D721Med (cell line): ENCODE data around the gene PREP.

Experiments used
- DNase-seq: peaks from one replicate; pipeline ENCODE4 v3.0.0; 2011; ENCODE audit warnings: low spot score; ENCODE audit not compliant: insufficient read length
- FAIRE-seq: peaks from 2 replicates; lab custom pipeline; 2011; peaks lifted over from hg19 to GRCh38; lab: Jason Lieb, UNC
- TF ChIP-seq, protein P1 (sequence below): IDR thresholded peaks from 2 replicates; pipeline ENCODE4 v1.5.1; 2012; ENCODE audit warnings: mild to moderate bottlenecking, control low read depth; ENCODE audit not compliant: insufficient read depth; ENCODE audit errors: missing control alignments

The PREP gene

DNA sequence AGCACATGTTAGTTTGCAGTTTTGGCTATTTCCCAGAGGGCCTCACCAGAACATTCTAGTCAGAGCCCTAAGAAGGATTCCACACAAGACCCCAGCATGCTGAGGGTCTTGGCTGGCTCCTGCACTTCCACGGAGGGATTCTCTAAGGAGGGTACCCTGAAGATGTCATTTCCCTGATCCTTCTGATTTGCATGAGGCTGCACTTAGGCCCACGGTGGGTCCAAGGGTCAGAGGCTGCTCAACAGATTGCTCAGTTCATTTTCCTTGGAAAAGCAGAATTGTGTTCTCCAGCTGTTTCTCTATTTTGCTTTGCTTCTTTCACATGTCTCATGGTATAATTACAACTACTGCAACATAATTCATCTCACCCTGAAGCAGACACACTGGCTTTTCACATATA, 22.2 kb downstream of the PREP start:
- FAIRE-seq: no peak

GRCh38 chr6:105375797-105376196, 27.1 kb downstream of the PREP start:
- FAIRE-seq: no peak
- no peak for DNase-seq
- TF ChIP-seq, protein P1, sequence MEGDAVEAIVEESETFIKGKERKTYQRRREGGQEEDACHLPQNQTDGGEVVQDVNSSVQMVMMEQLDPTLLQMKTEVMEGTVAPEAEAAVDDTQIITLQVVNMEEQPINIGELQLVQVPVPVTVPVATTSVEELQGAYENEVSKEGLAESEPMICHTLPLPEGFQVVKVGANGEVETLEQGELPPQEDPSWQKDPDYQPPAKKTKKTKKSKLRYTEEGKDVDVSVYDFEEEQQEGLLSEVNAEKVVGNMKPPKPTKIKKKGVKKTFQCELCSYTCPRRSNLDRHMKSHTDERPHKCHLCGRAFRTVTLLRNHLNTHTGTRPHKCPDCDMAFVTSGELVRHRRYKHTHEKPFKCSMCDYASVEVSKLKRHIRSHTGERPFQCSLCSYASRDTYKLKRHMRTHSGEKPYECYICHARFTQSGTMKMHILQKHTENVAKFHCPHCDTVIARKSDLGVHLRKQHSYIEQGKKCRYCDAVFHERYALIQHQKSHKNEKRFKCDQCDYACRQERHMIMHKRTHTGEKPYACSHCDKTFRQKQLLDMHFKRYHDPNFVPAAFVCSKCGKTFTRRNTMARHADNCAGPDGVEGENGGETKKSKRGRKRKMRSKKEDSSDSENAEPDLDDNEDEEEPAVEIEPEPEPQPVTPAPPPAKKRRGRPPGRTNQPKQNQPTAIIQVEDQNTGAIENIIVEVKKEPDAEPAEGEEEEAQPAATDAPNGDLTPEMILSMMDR: no peak

More for the DNA sequence above, 22.2 kb downstream of the PREP start:
- TF ChIP-seq, protein P1: no peak
- no peak for DNase-seq

DNA sequence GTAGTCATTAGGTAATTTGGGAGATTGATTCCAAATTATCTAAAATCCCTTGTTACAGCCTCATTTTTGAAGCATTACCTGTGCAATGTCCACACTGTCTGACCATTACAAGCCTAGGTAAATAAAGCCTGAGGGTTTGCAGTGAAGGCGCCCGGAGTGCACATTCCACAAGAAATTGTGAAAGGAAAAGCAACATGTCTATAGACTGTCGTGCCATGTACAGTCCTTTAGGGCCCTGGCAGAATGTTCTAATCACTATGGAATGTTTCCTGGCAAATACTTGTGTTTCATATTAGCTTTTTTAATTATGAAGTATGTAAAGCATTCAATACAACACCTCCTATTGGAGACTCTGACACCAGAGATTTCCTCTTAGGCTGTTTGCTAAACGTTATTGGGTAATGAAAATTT, 28.9 kb downstream of the PREP start:
- DNase-seq (no peak), FAIRE-seq (no peak)

DNA sequence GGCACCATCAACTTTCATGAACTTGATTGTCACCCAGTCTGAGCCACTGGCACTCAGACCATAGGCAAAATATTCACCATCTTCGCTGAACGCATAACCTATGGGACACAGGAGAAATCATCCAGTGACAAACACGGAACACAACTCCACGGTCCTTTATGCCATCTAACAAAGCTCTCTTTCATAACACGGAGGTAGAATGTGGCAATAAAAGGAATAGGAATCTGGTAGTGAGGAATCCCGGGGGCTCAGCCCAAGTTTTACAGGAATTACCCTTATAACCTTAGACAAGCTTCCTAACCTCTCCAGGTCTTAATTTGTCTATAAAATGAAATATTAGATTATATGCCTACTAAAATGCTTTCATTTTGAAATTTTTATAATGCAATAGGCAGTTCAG, 29.4 kb downstream of the PREP start:
- FAIRE-seq (no peak), DNase-seq (no peak)
- TF ChIP-seq, protein P1: no peak

More for the DNA sequence above, 28.9 kb downstream of the PREP start:
- TF ChIP-seq, protein P1: no peak

GRCh38 chr6:105372849-105373182, 30.1 kb downstream of the PREP start:
- TF ChIP-seq, protein P1: no peak
- FAIRE-seq (no peak), DNase-seq (no peak)

- no peak for DNase-seq
- TF ChIP-seq, protein P1: no peak
- FAIRE-seq: no peak
These were observed 30.6 kb downstream of the PREP start for GRCh38 chr6:105372142-105372848.

GRCh38 chr6:105370351-105370750, 32.5 kb downstream of the PREP start:
- TF ChIP-seq, protein P1: no peak
- no peak for DNase-seq
- no peak for FAIRE-seq
